T-helper 9 cell (primary cell): ENCODE data around the gene B4GALNT4.

Experiments
- DNase-seq: peaks from one replicate; pipeline ENCODE4 v3.0.0-alpha.2; 2020

The B4GALNT4 gene

DNA sequence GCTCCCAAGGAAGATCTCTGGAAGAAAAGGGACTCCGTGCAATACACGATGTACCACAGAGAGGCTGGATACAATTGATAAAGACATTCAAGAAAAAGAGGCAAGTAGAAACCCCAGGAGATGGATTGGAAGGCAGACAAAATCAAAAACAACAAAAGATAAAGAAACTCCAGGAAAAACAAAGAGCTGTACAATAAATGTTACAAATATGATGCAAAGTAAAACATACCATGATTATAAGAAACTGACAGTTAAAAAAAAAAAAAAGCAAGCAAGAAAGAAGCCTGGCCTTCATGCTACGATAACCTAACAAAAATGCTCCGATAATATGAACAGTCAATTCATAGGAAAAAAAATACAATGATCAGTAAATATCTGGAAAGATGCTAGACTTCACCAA, 56.0 kb downstream of the B4GALNT4 start:
- DNase-seq, result no peak

DNA sequence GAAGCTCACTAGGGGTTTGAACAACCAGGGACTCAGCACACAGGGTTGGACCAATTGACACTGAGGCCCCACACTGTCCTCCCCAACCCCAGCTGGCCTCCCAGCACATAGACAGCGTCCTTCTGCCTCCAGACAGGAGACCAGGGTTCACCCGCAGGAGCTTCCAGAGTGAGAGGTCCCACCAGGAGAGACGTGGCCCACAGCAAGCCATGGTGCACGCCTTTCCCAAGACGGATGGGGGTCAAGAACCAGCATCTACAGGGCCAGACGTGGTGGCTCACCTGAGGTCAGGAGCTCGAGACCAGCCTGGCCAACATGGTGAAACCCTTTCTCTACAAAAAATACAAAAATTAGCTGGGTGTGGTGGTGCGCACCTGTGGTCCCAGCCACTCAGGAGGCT, 57.6 kb downstream of the B4GALNT4 start:
- no peak for DNase-seq

DNA sequence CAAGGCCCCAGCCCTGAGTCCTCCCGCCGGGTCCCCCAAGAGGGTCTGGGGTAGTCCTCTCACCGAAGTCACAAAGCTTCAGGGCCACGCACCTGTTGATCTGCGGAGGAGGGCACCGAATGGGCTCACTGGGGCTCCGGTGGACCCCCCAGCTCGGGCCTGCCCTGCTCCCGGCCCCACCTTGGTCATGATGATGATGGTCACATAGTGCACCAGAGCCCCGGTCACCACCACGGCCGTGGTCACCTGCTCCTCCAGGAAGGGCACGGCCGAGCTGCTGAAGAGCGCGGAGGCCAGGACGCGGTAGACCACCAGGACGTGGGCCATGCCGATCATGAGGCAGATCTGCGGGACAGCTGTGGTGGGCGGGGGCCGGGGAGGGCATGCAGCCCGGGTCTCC, 59.0 kb downstream of the B4GALNT4 start:
- no peak for DNase-seq

DNA sequence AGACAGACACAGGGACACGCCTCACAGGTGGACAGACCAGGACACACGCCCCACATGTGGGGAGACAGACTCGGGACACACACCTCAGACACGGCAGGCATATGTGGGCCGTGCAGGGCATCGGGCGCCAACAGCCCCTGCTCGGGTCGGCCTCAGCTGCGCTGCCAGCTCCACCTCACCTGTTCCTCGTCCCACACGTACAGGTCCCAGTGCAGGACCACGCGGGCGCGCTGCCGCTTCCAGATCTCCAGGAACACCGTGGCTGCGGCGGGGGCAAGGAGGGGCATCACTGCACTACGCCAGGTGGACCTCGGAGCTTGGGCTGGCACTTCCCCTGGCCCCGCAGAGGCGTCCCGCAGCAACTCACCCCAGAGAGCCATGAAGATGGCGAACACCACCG, 60.1 kb downstream of the B4GALNT4 start:
- no peak for DNase-seq

DNA sequence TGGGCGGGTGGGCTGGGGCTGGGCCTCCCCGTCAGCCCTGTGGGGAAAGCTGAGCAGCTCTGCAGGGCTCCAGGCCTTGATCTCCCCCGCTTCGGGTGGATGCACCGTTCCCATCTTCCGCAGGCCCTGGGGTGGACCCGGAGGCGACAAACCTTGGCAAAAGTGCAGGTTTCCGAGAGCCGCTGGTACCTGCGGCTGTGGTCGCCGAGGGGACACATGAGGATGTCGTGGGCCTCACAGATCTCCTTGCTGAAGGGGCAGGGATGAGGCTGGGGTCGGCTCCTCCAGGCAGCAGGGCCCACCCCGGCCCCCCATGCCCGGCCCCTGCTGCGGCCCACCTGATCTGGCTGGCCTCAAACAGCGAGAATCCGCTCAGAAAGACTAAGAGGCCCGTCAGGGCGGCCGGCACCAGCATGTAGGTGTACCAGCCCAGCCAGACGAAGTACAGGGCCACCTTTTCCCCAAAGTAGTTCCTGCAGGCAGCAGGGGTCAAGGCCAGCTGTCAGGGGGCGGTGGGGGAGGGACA, 60.7 kb downstream of the B4GALNT4 start:
- DNase-seq, result no peak
